H1 (cell line): Measurements from ENCODE around the gene MRE11. TPM values are rescaled to one million over a fixed set of nuclear protein-coding genes. Genes with fewer than 3 reads are reported as not detected.

Experiments
- CTCF ChIA-PET: fragments of 300-600 bp; sonication (Branson Sonifier 250); formaldehyde crosslinking; loops from one replicate; lab custom pipeline; 2021; ENCODE audit not compliant: partially characterized antibody; lab: Charles Lee
- POLR2A ChIA-PET: fragments of 300-600 bp; sonication (Branson Sonifier 250); formaldehyde crosslinking; loops from one replicate; lab custom pipeline; 2021; ENCODE audit warnings: inconsistent platforms; ENCODE audit not compliant: partially characterized antibody; lab: Charles Lee
- DNase-seq, 2 experiments: peaks; one replicate each; pipeline versions ENCODE4 v3.0.0 to v3.0.0-alpha.2; 2010 to 2022; ENCODE audit warnings: low spot score in 2 of 2, low read depth in 1 of 2, mixed read lengths in 1 of 2
- FAIRE-seq: peaks from 2 replicates; lab custom pipeline; 2011; peaks lifted over from hg19 to GRCh38; lab: Jason Lieb, UNC
- H2AFZ ChIP-seq: 2 replicates; pipeline ENCODE4 v1.8.1; 2012; ENCODE audit warnings: low read length, inconsistent platforms
- H2AK5ac ChIP-seq: 2 replicates; pipeline ENCODE4 v1.6.1; 2013; ENCODE audit warnings: low read depth, low read length
- H2BK120ac ChIP-seq: replicated peaks from 2 replicates; pipeline ENCODE3; 2013; ENCODE audit warnings: low read depth, low read length, inconsistent platforms
- H2BK12ac ChIP-seq: 2 replicates; pipeline ENCODE4 v1.6.1; 2013; ENCODE audit warnings: low read depth, low read length
- H2BK15ac ChIP-seq: 2 replicates; pipeline ENCODE4 v1.6.1; 2013; ENCODE audit warnings: low read length
- H2BK20ac ChIP-seq: 2 replicates; pipeline ENCODE4 v1.6.1; 2013; ENCODE audit warnings: low read length
- H2BK5ac ChIP-seq: 2 replicates; pipeline ENCODE4 v1.6.1; 2013; ENCODE audit warnings: low read depth, low read length
- H3K14ac ChIP-seq: 2 replicates; pipeline ENCODE4 v1.6.1; 2013; ENCODE audit warnings: inconsistent platforms; ENCODE audit not compliant: insufficient read length
- H3K18ac ChIP-seq: 2 replicates; pipeline ENCODE4 v1.6.1; 2013; ENCODE audit warnings: low read length; ENCODE audit errors: extremely low read depth
- H3K23ac ChIP-seq: 2 replicates; pipeline ENCODE4 v1.6.1; 2013; ENCODE audit warnings: inconsistent platforms; ENCODE audit not compliant: insufficient read length
- H3K23me2 ChIP-seq: 2 replicates; pipeline ENCODE4 v1.6.1; 2013; ENCODE audit warnings: low read depth, low read length
- H3K27ac ChIP-seq: 2 replicates; pipeline ENCODE4 v1.6.1; 2011; ENCODE audit warnings: low read depth, low read length, inconsistent platforms
- H3K27me3 ChIP-seq, 4 experiments: replicated peaks in 1 of 4; 1 replicate in 1 of 4; 2 replicates in 3 of 4; pipeline versions ENCODE4 v1.6.1 to v1.8.1; 2011 to 2013; ENCODE audit warnings: low read length in 3 of 4, mild to moderate bottlenecking in 3 of 4, inconsistent platforms in 2 of 4, mixed read lengths in 2 of 4, moderate library complexity in 1 of 4; ENCODE audit not compliant: control insufficient read depth in 3 of 4, insufficient read depth in 3 of 4; ENCODE audit errors: extremely low read depth in 1 of 4
- H3K36me3 ChIP-seq, 4 experiments: 2 replicates each; pipeline versions ENCODE4 v1.6.1 to v1.8.1; 2011 to 2013; ENCODE audit warnings: mild to moderate bottlenecking in 4 of 4, low read length in 3 of 4, moderate library complexity in 2 of 4, control low read depth in 1 of 4, inconsistent platforms in 1 of 4; ENCODE audit not compliant: insufficient read depth in 4 of 4, control insufficient read depth in 2 of 4
- H3K4ac ChIP-seq: replicated peaks from 2 replicates; pipeline ENCODE3; 2013; ENCODE audit warnings: low read length, low read depth, mixed read lengths, inconsistent platforms; ENCODE audit not compliant: insufficient read length
- H3K4me1 ChIP-seq, 4 experiments: replicated peaks in 1 of 4; 1 replicate in 1 of 4; 2 replicates in 3 of 4; pipeline versions ENCODE4 v1.6.1 to v1.8.1; 2011 to 2013; ENCODE audit warnings: low read length in 3 of 4, inconsistent platforms in 2 of 4, mixed read lengths in 1 of 4; ENCODE audit not compliant: insufficient read depth in 4 of 4, control insufficient read depth in 3 of 4
- H3K4me2 ChIP-seq, 2 experiments: 2 replicates each; pipeline versions ENCODE4 v1.6.1 to v1.8.1; 2011 to 2013; ENCODE audit warnings: low read depth in 2 of 2, low read length in 2 of 2, control low read depth in 1 of 2, inconsistent platforms in 1 of 2, mild to moderate bottlenecking in 1 of 2; ENCODE audit not compliant: insufficient read depth in 1 of 2
- H3K4me3 ChIP-seq, 4 experiments: fragments of 200-600, 300-600 bp in 1 of 4; sonication (generic), shearing (Covaris generic), sonication (Bioruptor Twin) in 1 of 4; 2 replicates each; pipeline versions ENCODE4 v1.5.1 to v1.8.1; 2011 to 2016; ENCODE audit warnings: low read length in 4 of 4, low read depth in 3 of 4, control low read depth in 2 of 4, inconsistent platforms in 2 of 4, mild to moderate bottlenecking in 2 of 4, mixed read lengths in 1 of 4, moderate library complexity in 1 of 4; ENCODE audit not compliant: insufficient read depth in 2 of 4; ENCODE audit errors: extremely low read depth in 1 of 4
- H3K56ac ChIP-seq: replicated peaks from 2 replicates; pipeline ENCODE3; 2013; ENCODE audit warnings: low read depth, mild to moderate bottlenecking, mixed read lengths, low read length, inconsistent platforms; ENCODE audit not compliant: insufficient read length
- H3K79me1 ChIP-seq: 2 replicates; pipeline ENCODE4 v1.6.1; 2013; ENCODE audit warnings: low read depth, low read length, control low read depth
- H3K79me2 ChIP-seq, 2 experiments: 2 replicates each; pipeline versions ENCODE4 v1.6.1 to v1.8.1; 2012 to 2013; ENCODE audit warnings: low read length in 2 of 2, mild to moderate bottlenecking in 2 of 2, inconsistent platforms in 1 of 2; ENCODE audit not compliant: insufficient read depth in 2 of 2, control insufficient read depth in 1 of 2
- H3K9ac ChIP-seq, 4 experiments: replicated peaks in 1 of 4; 1 replicate in 1 of 4; 2 replicates in 3 of 4; pipeline versions ENCODE4 v1.6.1 to v1.8.1; 2011 to 2013; ENCODE audit warnings: low read depth in 3 of 4, low read length in 3 of 4, control low read depth in 2 of 4, mild to moderate bottlenecking in 2 of 4, moderate library complexity in 2 of 4, inconsistent platforms in 1 of 4; ENCODE audit errors: extremely low read depth in 1 of 4
- H3K9me3 ChIP-seq, 2 experiments: 2 replicates each; pipeline versions ENCODE4 v1.6.1 to v1.8.1; 2012 to 2013; ENCODE audit warnings: mild to moderate bottlenecking in 2 of 2, moderate library complexity in 2 of 2, control low read depth in 1 of 2, inconsistent platforms in 1 of 2, low read depth in 1 of 2, low read length in 1 of 2, mixed read lengths in 1 of 2; ENCODE audit not compliant: insufficient read depth in 2 of 2
- H4K20me1 ChIP-seq, 2 experiments: replicated peaks in 1 of 2; 2 replicates each; pipeline versions ENCODE3 to v1.8.1; 2011 to 2013; ENCODE audit warnings: inconsistent platforms in 2 of 2, low read length in 2 of 2, mild to moderate bottlenecking in 1 of 2; ENCODE audit not compliant: insufficient read depth in 2 of 2, control insufficient read depth in 1 of 2
- H4K5ac ChIP-seq: 2 replicates; pipeline ENCODE4 v1.6.1; 2013; ENCODE audit warnings: low read length, low read depth, mixed read lengths, inconsistent platforms; ENCODE audit not compliant: insufficient read length
- H4K8ac ChIP-seq: 2 replicates; pipeline ENCODE4 v1.8.0; 2013; ENCODE audit warnings: mild to moderate bottlenecking, moderate library complexity, low read length, inconsistent platforms; ENCODE audit not compliant: insufficient read depth; ENCODE audit errors: extremely low read depth
- H4K91ac ChIP-seq: replicated peaks from 2 replicates; pipeline ENCODE3; 2013; ENCODE audit warnings: low read length, mixed read lengths, inconsistent platforms; ENCODE audit not compliant: insufficient read length
- ASH2L ChIP-seq: fragments of 200-600, 300-600 bp; sonication (generic); IDR thresholded peaks from one replicate; pipeline ENCODE4 v1.7.1; 2017; ENCODE audit warnings: low read length
- ATF2 ChIP-seq: IDR thresholded peaks from 2 replicates; pipeline ENCODE4 v1.6.1; 2012; ENCODE audit warnings: low read length, inconsistent platforms
- CEBPB ChIP-seq: IDR thresholded peaks from 2 replicates; pipeline ENCODE4 v1.6.1; 2012; ENCODE audit warnings: low read depth, low read length
- CREB1 ChIP-seq: IDR thresholded peaks from 2 replicates; pipeline ENCODE4 v1.6.1; 2012; ENCODE audit warnings: inconsistent platforms
- E2F6 ChIP-seq: IDR thresholded peaks from 2 replicates; pipeline ENCODE4 v1.6.1; 2012; ENCODE audit warnings: inconsistent platforms
- GTF2F1 ChIP-seq: IDR thresholded peaks from 2 replicates; pipeline ENCODE4 v1.6.1; 2012; ENCODE audit warnings: low read depth, low read length, improper control_type of control experiment, borderline replicate concordance
- KDM4A ChIP-seq: IDR thresholded peaks from one replicate; pipeline ENCODE4 v1.7.1; 2012; ENCODE audit warnings: low read depth, mild to moderate bottlenecking, moderate library complexity, low read length, inconsistent platforms; ENCODE audit not compliant: severe bottlenecking
- POU5F1 ChIP-seq: IDR thresholded peaks from 2 replicates; pipeline ENCODE4 v1.6.1; 2011; ENCODE audit warnings: low read depth, mild to moderate bottlenecking, low read length, moderate library complexity
- RBBP5 ChIP-seq: IDR thresholded peaks from 2 replicates; pipeline ENCODE4 v1.7.1; 2012; ENCODE audit warnings: low read depth, mild to moderate bottlenecking, inconsistent platforms, low read length, moderate library complexity, borderline replicate concordance
- RXRA ChIP-seq: IDR thresholded peaks from 2 replicates; pipeline ENCODE4 v1.6.1; 2011; ENCODE audit warnings: low read depth, mild to moderate bottlenecking, low read length, moderate library complexity; ENCODE audit not compliant: insufficient read depth
- SP1 ChIP-seq: IDR thresholded peaks from 2 replicates; pipeline ENCODE4 v1.6.1; 2011; ENCODE audit warnings: low read depth, low read length
- SUZ12 ChIP-seq: fragments of 200-600 bp; sonication (generic); IDR thresholded peaks from 2 replicates; pipeline ENCODE4 v1.6.1; 2012; ENCODE audit warnings: mild to moderate bottlenecking, inconsistent platforms, low read length, moderate library complexity, mixed read lengths
- TBP ChIP-seq: IDR thresholded peaks from 2 replicates; pipeline ENCODE4 v1.6.1; 2011; ENCODE audit warnings: low read depth, low read length, improper control_type of control experiment
- WGBS, 2 experiments: shearing (Covaris generic) in 1 of 2; methylation state at CpG; one replicate each; pipeline versions ENCODE4 v1.1.6 to v1.1.7; 2013 to 2015; ENCODE audit warnings: low lambda C conversion rate in 2 of 2, mixed read lengths in 2 of 2, inconsistent platforms in 1 of 2, low coverage in 1 of 2, missing lambda C conversion rate in 1 of 2; ENCODE audit not compliant: insufficient replicate concordance in 2 of 2, insufficient coverage in 1 of 2, insufficient read length in 1 of 2; ENCODE audit errors: extremely low coverage in 1 of 2, missing lambda C conversion rate in 1 of 2; 5-methylcytosine and 5-hydroxymethylcytosine counted together
- polyA plus RNA-seq, 7 experiments: library from polyadenylated mRNA; depleted of rRNA in 3 of 7; stranded (reverse) in 5 of 7; unstranded in 2 of 7; fragments of >200 nt in 5 of 7; fragments of 200-250 nt in 2 of 7; gene quantifications; 1 replicate in 5 of 7; 2 replicates in 1 of 7; 4 replicates in 1 of 7; pipeline versions ENCODE4 v1.2.1 to v1.2.3, GENCODE V29; 2011 to 2013; ENCODE audit warnings: missing spikeins in 2 of 7, mixed read lengths in 2 of 7
- total RNA-seq: library from RNA; stranded (reverse); fragmentation: NEBNext Ultra II Directional; extraction: Animal tissue kit (Norgen Biotek cat#: 25700); gene quantifications from 2 replicates; pipeline ENCODE4 v1.2.1, GENCODE V29; 2021

The MRE11 gene
- total and polyA plus RNA-seq, 2 of the 8 experiments (the other 6 are each of a cell fraction or from before 2014, with no cell fraction given): 7.2 to 43.4 TPM

- Histone ChIP-seq H3K27ac (no peak overlapping the region), H3K23ac (no peak overlapping the region), H2AK5ac (no peak overlapping the region), H3K79me1 (no peaks in the 10 kb centered on the region), H3K18ac (no peak overlapping the region), H2BK15ac (no peak overlapping the region), H3K27me3 (peaks cover 0 to 2% (median 1%) of the 10 kb centered on the region in 4 experiments; a peak in 5 of 7 replicates), H3K9ac (no peak overlapping the region), H3K56ac (no peak overlapping the region), H4K5ac (no peak overlapping the region), H4K91ac (no peak overlapping the region), H2BK20ac (no peak overlapping the region), H3K4me3 (no peak overlapping the region), H3K36me3 (no peaks in the 10 kb centered on the region), H2AFZ (no peak overlapping the region), H3K23me2 (peaks cover 5% of the 10 kb centered on the region; the same call in 1 of the 2 replicates), H3K4ac (no peak overlapping the region), H3K4me1 (peaks cover 0 to 6% (median 1%) of the 10 kb centered on the region in 4 experiments; a peak in 3 of 7 replicates), H3K79me2 (no peaks in the 10 kb centered on the region), H2BK5ac (no peak overlapping the region), H4K20me1 (no peaks in the 10 kb centered on the region), H3K9me3 (no peaks in the 10 kb centered on the region), H2BK120ac (no peak overlapping the region), H2BK12ac (no peak overlapping the region), H3K14ac (no peak overlapping the region), H3K4me2 (no peak overlapping the region), H4K8ac (no peak overlapping the region)
- CTCF ChIA-PET: interaction anchor here (1.0 kb wide), 1 partner anchor 16 kb away, joined by 4 read pairs; no protein-coding TSS in a partner anchor
- no peak for FAIRE-seq
- DNase-seq: no peak
- WGBS, 2 experiments: 50% methylated on average over 1 of the region's 1 CpG; no CpG with 5 or more reads in 1 of the 2 experiments
- POLR2A ChIA-PET: interaction anchor here (0.6 kb wide), 1 partner anchor 77 kb away, joined by 3 read pairs; no protein-coding TSS in a partner anchor
- TF ChIP-seq POU5F1 (no peak), CREB1 (no peak), SP1 (no peak), E2F6 (no peak), KDM4A (no peak), RBBP5 (no peak), GTF2F1 (no peak), ATF2 (no peak), RXRA (no peak), ASH2L (no peak), CEBPB (no peak), SUZ12 (no peak), TBP (no peak)
These were observed 45.8 kb upstream of the MRE11 start for GRCh38 chr11:94539420-94539819.
